Epidermal melanocyte (primary cell): ENCODE results near the gene B4GALNT2.
"Not testable (repeated sequence)": the region's sequence is repeated elsewhere in the genome, so short reads cannot be mapped to it uniquely, and the experiment has no call there.

Source experiments
- DNase-seq: peaks from one replicate; pipeline ENCODE4 v3.0.0; 2011; ENCODE audit warnings: low spot score; ENCODE audit not compliant: insufficient read length

Gene B4GALNT2

GRCh38 chr17:49121696-49122292, 10.8 kb upstream of the B4GALNT2 start:
- DNase-seq = no peak

DNA sequence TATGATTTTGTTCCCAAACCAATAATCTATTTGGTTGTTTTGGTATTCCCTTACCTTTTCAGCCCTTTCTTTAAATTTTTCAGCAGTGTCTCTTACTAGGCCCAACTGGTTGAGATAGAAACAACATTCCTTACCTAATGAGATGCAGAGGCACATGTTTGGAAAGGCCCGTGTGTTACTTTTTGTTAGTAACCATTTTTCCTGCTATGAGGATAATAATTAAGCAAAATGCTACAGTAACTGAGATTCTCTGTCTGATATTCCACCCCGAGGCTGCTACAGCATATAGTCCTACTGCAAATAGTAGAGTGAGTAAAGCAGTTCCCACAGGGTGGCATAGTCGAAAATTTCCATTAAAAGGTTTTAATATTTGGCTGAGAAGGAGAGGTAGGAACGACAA, 10.0 kb upstream of the B4GALNT2 start:
- DNase-seq = no peak

GRCh38 chr17:49123061-49123460, 9.5 kb upstream of the B4GALNT2 start:
- DNase-seq = no peak

- no peak for DNase-seq
Measured at GRCh38 chr17:49125449-49125848, 7.1 kb upstream of the B4GALNT2 start.

GRCh38 chr17:49126183-49126859, 6.2 kb upstream of the B4GALNT2 start:
- DNase-seq = not testable (repeated sequence)

DNA sequence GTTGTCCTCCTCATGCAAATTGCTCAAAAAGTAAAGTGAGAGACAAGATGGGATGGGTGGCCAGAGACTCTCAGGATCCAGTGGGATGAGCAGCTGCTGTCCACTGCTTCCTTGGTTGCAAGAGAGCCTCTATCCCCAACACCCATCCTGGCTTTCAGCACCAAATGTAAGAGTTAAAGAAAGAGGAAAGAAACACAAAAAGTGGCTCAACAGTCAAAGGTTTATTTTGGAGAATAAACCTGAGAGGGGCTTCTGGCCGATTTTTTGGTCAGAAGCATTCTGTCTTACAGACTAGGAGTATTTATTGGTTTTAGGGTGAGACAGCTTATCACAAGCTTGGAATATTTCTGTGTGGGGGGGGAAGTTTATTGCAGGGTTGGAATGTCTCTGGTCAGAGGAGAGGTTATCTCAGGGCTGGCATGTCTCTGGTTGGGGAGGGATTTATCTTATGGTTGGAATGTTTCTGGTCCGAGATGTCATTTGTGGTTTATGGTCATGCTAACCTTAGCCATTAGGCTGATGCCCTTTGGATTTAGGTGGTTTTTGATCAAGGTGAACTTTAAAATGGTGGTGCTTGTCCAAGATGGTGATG, 3.1 kb upstream of the B4GALNT2 start:
- DNase-seq = not testable (repeated sequence)

- DNase-seq = no peak
Measured at GRCh38 chr17:49130891-49131290, 1.7 kb upstream of the B4GALNT2 start.

DNA sequence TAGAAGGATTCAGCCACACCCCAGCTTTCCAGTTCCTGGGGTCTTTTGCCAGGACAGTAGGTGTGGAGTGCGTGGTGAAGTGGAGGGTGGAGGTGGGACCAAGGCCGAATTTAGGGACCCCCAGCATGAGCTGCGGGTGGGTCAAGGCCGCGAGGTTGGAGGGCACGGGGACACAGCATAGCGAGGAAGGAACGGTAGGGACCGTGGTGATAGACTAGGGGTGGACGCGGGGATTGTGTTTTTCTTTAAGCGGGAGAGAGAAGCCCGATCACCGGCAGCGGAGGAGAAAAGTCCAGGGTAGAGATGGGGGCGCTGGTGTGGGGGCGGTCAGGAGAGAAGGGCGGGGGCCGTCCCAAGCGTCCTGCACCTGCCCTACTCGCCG, 261 bp upstream of the B4GALNT2 start:
- DNase-seq = no peak

- DNase-seq = no peak
Measured at GRCh38 chr17:49136335-49136734, 3.8 kb downstream of the B4GALNT2 start.

DNA sequence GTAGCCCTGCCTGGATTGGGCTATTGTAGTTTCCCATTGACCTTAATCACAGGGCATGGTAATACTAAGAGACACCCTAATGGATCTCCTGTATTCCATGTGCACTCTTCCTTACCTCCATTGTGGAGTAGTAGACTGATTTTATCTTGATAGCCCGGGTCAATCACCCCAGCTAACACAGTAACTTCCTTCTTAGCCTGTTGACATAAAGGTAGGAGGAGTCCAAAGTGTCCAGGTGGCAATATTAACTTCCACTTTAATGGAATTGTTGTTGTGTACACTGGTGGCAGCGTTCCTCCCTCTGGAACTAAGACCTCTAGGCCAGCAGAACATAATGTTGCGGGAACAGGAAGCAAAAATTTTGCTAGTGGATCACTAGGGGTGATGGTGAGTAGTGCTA, 13.1 kb downstream of the B4GALNT2 start:
- not testable (repeated sequence) for DNase-seq

DNA sequence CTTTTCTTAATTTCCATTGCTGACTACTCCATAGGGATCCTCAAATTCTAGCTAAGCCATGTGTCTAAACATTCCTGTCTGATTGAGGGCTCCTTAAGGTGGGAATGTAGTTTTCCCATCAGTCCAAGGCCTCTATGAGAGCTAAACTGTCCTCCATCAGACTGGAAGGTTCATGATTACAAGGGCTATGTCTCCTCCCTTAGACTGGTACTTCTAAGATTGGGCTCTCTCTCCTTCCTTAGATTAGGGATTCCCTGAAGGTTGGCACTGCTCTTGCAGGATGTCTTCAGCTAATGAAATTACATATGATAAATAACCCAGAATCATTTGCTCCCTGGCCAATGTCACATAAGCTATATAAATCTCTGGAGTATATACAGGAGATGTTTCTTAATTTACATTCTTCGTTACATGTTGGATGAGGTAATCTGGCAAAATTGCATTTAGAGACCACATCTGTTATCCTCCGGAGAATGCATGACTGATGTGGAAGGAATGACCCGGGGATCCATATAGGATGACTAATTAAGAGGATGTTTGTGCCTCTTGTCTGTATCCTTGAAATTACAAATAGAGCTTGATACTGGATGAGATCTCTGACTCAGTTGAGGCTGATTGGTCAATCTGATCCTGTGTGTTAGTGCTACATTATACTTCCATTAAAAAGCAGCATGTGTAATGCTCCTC, 14.2 kb downstream of the B4GALNT2 start:
- no peak for DNase-seq

- no peak for DNase-seq
Measured at GRCh38 chr17:49148171-49148570, 15.6 kb downstream of the B4GALNT2 start.

DNA sequence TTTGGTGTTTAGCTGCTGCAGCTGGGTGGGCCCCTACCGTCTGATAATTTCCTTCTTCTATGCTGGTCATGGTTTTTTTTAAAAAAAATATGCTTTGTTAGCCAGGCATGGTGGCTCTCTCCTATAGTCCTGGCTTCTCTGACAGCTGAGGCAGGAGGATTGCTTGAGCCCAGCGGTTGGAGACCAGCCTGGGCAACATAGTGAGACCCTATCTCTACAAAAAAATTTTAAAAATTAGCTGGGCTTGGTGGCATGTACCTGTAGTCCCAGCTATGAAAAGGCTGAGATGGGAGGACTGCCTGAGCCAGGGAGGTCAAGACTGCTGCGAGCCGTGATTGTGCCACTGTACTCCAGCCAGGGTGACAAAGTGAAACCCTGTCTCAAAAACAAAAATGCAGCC, 19.4 kb downstream of the B4GALNT2 start:
- DNase-seq = no peak

- DNase-seq = no peak
Measured at GRCh38 chr17:49156256-49156655, 23.7 kb downstream of the B4GALNT2 start.

GRCh38 chr17:49157784-49158183, 25.2 kb downstream of the B4GALNT2 start:
- no peak for DNase-seq

GRCh38 chr17:49162866-49163265, 30.3 kb downstream of the B4GALNT2 start:
- DNase-seq = no peak

DNA sequence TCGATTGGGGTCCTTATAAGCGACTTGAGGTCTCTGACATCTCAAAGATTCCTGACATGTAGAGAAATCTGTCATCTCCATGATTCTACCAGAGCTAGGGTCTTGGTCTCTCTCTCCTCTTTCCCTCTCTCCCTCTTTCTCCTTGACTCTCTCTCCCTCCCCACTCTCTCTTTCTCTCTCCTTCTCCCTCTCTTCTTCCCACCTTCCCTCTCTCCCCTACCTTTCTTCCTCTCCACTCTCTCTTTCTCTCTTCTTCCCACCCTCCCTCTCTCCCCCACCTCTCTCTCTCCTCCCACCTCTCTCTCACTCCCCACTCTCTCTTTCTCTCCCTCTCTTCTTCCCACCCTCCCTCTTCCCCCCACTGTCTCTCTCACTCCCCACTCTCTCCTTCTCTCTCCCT, 32.6 kb downstream of the B4GALNT2 start:
- DNase-seq = no peak

- no peak for DNase-seq
Measured at GRCh38 chr17:49168706-49169105, 36.1 kb downstream of the B4GALNT2 start.

DNA sequence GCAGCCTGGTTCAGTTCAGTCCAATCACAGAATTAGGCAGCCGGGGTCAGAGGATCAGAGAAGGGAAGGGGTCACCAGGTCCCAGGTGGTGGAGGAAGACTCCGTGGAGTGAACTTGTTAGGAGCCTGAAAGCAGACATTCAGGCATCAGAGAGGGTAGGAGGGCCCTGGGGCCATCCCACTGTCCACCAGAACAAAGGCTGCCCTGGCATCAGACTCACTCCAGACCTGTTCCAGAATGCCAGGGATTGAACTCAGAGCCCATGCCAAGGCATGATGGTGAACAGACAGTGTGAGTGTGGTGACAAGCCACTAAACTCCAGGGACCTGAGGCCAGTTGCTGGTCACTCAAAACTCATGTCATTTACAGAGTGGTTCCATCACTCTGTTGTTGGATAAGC, 37.6 kb downstream of the B4GALNT2 start:
- no peak for DNase-seq

- not testable (repeated sequence) for DNase-seq
Measured at GRCh38 chr17:49170711-49171110, 38.1 kb downstream of the B4GALNT2 start.

- not testable (repeated sequence) for DNase-seq
Measured at GRCh38 chr17:49175978-49176377, 43.4 kb downstream of the B4GALNT2 start.

- DNase-seq = peak; percentile 54
Measured at GRCh38 chr17:49180303-49180702, 47.7 kb downstream of the B4GALNT2 start.
